Eye (tissue), 1 donor: ENCODE data around the gene ZNF814.
"Not testable (repeated sequence)": the region's sequence is repeated elsewhere in the genome, so short reads cannot be mapped to it uniquely, and the experiment has no call there.

Experiments
- DNase-seq: peaks from one replicate; pipeline ENCODE4 v3.0.0-alpha.2; 2015

Gene ZNF814

DNA sequence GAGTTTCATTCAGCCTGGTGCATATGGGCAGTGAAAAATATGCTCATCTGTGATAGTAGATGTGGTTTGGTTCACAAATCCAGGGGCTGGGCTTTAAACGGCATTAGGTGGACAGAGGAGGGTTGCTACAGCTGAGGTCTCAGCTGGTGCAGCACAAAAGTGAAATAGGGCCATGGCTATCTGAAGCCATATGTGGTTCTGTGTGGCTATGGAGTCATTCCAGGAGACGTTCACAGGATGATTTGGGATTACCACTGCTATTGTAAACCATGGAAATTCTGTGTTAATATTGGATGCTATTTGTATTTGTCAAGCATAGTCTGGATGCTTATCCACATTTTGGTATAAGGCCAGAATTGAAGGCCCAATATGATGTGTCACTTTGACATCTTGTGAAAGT lies 34.7 kb downstream of the ZNF814 start:
- DNase-seq = not testable (repeated sequence)

DNA sequence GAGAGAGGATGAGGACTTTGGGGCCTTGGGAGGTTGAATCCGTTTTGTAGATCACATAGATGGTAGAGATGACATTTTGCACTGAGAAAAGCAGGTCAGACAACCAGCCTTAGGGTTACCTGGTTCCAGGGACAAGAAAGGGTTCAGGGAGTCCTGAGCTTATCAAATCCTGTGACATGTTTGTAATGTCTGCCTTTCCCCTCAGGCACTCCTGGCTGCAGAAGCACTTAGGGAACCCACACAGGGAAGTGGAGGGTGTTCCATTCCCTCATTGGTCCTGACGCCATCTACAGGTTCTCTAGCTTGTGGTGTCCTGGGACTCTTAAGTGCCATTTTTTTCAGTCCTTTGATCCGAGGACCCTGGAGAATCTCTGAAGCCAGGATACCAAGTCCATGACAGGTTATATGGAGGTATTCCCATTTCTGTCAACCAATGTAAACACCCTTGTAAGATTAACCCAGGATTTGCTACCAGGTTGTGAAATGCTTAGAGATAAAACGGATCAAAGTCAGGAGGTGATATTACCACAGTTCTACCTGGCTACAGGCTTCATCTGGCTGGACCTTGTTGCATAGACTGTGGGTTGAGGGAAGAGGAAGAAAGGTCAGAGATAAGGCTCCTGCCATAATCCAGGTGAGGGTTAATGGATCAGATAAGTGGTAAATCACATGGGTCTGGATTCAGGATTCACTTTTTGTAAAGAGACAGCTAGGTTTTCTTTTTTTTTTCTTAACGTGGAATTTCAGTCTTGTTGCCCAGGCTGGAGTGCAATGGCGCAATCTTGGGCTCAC lies 36.8 kb downstream of the ZNF814 start:
- peak; percentile 8 for DNase-seq

DNA sequence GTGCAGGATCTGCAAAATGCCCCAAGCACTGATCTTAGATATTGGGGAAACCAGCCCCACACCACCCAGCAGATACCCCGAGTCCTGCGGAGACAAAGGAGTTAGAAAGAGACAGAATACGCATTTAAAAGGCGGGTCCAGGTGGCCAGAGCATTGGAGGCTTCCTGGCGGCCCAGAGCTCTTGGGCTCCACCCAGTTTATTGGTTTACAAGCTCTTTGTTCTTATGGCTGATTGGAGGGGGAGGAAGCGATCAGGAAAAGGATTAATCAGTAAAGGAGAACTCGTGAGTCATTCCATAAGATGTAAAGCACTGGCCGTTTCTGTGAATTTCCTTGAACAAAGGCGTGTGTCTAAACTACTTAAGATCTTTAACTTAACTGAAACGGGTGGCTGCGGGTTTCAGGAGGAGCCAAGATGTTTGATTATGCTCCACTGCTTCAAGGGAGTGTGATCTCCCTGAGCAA lies 38.3 kb downstream of the ZNF814 start:
- DNase-seq = peak; percentile 71

DNA sequence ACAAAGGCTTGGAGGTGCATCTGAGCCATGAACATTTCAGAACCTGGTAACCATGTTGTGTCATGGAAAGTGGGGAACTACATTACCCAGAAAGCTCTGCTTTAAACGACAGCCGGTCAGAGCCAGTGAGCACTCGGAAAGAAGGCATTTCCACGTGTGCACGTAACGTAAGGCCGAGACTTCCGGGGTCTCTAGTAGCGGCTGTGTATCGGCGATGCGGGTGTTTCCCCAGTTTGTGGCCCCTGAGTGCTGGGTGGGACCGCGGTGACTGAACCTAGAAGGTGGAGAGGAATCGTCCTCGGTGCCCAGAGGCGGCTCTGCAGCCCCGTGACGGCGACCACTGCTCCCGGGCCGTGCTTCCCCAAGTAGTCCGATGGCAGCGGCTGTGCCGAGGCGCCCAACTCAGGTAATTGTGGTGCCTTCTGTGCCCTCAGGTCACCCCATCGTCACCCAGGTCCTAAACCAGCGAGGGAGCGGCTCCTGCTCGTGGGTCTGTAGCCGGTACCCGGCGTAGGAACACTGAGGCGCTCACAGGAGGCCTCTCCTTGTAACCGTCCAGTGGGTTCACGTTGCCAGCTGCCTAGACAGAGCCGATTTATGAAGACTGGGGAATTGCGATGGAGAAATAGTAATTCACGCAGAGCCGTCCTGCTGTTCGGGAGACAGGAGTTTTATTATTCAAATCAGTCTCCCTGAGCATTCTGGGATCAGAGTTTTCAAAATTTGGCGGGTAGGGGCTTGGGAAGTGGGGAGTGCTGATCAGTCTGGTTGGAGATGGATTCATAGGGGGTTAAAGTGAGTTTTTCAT lies 39.0 kb downstream of the ZNF814 start, which contains the start of gene ZNF587:
ZNF587 (plus strand) TSS at position 194 of the 808 bp plus-strand sequence; CDS start at position 374, 180 bp downstream.
- DNase-seq = peak; percentile 94

DNA sequence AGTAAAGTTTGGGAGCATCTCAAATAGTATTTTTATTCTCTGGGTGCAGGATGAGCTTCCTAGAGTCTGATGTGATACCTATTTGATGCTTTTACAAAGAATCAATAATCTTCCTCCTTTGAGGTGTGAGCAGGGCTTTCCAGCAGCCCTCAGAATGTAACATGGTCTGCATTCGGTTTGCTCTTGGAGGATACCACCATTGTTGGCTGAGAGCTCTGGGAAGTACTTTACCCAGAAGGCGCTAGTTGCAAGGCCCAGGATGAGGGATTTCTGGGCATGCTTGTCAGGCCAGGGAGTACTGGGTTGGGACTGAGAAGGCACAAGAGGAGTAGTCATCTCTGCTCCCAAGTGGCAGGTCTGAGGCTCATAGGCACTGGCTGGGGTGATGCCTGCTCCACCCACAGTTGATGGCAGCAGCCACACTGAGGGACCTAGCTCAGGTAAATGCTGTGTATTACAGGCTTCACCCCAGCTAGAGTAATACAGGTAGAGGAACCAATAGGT lies 39.6 kb downstream of the ZNF814 start:
- peak; percentile 12 for DNase-seq

GRCh38 chr19:57847164-57847563 lies 41.7 kb downstream of the ZNF814 start:
- not testable (repeated sequence) for DNase-seq

- DNase-seq = no peak
These were observed 47.6 kb downstream of the ZNF814 start for GRCh38 chr19:57841122-57841763.

- DNase-seq = not testable (repeated sequence)
These were observed 50.1 kb downstream of the ZNF814 start for GRCh38 chr19:57838622-57839191.

- not testable (repeated sequence) for DNase-seq
These were observed 51.8 kb downstream of the ZNF814 start for GRCh38 chr19:57836991-57837390.

GRCh38 chr19:57830071-57830602 lies 58.7 kb downstream of the ZNF814 start, which contains the start of gene ZNF587B:
ZNF587B (plus strand) TSS chr19:57830299; CDS start chr19:57830529, 230 bp downstream.
- peak; percentile 95 for DNase-seq

DNA sequence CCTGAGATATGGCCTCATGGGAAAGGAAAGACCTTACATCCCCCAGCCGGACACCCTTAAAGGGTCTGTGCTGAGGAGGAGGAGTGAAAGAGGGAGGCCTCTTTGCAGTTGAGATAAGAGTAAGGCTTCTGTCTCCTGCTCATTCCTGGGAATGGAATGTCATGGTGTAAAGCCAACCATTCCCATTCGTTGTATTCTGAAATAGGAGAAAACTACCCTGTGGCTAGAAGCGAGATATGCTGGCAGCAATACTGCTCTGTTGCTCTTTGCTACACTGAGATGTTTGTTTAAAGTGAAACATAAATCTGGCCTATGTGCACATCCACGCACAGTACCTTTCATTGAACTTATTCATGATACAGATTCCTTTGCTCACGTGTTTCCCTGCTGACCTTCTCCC lies 59.5 kb downstream of the ZNF814 start:
- DNase-seq = no peak

DNA sequence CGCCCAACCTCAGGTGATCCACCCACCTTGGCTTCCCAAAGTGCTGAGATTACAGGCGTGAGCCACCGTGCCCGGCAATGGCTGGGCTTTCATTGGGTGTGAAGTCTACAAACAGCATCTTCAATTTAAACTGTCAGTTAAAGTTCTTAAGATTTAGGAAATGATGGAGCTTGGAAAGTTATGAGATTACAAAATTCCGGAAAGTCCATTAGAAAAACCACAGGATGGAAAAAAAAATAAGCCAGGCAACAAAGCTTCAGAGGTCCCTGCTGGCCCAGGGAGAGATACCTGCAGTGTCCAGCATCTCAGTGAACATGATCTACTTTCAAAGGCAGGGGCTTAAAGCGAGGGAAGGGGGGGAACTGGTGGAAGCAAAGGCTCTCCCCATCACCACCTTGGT lies 63.3 kb downstream of the ZNF814 start:
- no peak for DNase-seq

GRCh38 chr19:57823608-57824007 lies 65.2 kb downstream of the ZNF814 start:
- not testable (repeated sequence) for DNase-seq

DNA sequence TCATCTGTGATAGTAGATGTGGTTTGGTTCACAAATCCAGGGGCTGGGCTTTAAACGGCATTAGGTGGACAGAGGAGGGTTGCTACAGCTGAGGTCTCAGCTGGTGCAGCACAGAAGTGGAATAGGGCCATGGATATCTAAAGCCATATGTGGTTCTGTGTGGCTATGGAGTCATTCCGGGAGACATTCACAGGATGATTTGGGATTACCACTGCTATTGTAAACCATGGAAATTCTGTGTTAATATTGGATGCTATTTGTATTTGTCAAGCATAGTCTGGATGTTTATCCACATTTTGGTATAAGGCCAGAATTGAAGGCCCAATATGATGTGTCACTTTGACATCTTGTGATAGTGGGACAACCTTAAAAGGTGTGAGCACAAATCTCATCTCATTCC lies 65.7 kb downstream of the ZNF814 start:
- not testable (repeated sequence) for DNase-seq

DNA sequence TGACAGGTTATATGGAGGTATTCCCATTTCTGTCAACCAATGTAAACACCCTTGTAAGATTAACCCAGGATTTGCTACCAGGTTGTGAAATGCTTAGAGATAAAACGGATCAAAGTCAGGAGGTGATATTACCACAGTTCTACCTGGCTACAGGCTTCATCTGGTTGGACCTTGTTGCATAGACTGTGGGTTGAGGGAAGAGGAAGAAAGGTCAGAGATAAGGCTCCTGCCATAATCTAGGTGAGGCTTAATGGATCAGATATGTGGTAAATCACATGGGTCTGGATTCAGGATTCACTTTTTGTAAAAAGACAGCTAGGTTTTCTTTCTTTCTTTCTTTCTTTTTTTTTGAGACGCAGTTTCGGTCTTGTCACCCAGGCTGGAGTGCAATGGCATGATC lies 67.3 kb downstream of the ZNF814 start:
- not testable (repeated sequence) for DNase-seq

- not testable (repeated sequence) for DNase-seq
These were observed 67.7 kb downstream of the ZNF814 start for GRCh38 chr19:57821095-57821494.

DNA sequence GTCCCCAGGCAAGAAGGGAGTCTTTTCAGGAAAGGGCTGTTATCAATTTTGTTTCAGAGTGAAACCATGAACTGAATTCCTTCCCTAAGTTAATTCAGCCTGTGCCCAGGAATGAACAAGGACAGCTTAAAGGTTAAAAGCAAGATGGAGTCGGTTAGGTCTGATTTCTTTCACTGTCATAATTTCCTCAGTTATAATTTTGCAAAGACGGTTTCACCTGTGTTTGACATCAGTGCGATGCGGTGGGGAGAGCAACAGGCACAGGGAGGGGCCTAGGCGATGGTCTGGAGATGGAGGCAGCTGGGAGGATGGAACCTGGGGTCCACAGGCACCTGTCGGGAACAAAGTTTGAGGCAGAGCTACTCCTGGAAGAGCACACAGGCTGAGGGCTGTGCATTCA lies 68.2 kb downstream of the ZNF814 start:
- DNase-seq = no peak

- DNase-seq = peak; percentile 95
These were observed 69.2 kb downstream of the ZNF814 start for GRCh38 chr19:57819475-57820148.

- DNase-seq = no peak
These were observed 70.5 kb downstream of the ZNF814 start for GRCh38 chr19:57818378-57818777.

DNA sequence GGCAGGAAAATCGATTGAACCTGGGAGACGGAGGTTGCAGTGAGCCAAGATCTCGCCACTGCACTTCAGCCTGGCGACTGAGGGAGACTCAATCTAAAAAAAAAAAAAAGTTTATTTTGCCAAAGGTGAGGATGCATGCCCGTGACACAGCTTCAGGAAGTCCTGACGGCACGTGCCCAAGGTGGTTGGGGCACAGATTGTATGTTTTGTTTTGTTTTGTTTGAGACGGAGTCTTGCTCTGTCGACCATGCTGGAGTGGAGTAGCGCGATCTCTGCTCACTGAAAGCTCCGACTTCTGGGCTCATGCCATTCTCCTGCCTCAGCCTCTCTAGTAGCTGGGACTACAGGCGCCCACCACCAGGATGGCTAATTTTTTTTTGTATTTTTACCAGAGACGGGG lies 70.9 kb downstream of the ZNF814 start:
- DNase-seq = no peak

- no peak for DNase-seq
These were observed 72.2 kb downstream of the ZNF814 start for GRCh38 chr19:57816652-57817051.
